GM21367 (cell line): ENCODE measurements around the gene MICU2.
A peak's percentile ranks its signal among the peaks of the same experiment; 100 is the strongest.
"Not testable (repeated sequence)": the region's sequence is repeated elsewhere in the genome, so short reads cannot be mapped to it uniquely, and the experiment has no call there.

Source experiments
- ATAC-seq: cut with Tn5 transposase; IDR thresholded peaks from one replicate; pipeline ENCODE4 v1.9.1; 2021; ENCODE audit not compliant: unreplicated experiment

The MICU2 gene

DNA sequence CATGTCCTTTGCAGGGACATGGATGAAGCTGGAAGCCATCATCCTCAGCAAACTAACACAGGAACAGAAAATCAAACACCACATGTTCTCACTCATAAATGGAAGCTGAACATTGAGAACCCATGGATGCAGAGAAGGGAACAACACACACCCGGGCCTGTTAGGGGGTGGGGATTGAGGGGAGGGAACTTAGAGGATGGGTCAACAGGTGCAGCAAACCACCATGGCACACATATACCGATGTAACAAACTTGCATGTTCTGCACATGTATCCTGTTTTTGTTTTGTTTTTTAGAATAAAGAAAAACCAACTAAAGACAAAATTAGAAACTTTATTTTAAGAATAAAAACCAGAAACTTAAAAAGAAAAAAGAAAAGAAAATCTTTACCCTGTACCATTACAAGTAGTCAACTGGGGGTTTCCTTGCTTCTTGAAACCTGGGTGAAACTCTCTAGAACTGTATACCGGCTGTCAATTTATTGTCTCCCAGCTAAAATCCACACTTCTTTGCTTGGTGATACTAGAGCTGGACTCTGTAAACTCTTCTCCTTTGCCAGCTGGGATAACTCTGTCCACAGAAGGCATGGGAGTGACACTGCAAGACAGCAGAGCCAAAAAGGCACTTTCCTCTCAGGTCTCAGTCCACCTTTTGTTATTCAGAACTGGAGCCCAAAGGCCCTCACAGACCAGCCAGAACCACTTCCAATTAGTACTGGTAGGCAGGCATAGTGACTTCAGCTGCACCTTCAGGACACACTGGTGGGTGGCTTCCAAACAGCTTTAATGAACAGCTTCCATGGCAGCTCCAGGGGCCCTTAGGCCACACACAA lies 9.0 kb downstream of the MICU2 start:
- peak; percentile 46 for ATAC-seq

DNA sequence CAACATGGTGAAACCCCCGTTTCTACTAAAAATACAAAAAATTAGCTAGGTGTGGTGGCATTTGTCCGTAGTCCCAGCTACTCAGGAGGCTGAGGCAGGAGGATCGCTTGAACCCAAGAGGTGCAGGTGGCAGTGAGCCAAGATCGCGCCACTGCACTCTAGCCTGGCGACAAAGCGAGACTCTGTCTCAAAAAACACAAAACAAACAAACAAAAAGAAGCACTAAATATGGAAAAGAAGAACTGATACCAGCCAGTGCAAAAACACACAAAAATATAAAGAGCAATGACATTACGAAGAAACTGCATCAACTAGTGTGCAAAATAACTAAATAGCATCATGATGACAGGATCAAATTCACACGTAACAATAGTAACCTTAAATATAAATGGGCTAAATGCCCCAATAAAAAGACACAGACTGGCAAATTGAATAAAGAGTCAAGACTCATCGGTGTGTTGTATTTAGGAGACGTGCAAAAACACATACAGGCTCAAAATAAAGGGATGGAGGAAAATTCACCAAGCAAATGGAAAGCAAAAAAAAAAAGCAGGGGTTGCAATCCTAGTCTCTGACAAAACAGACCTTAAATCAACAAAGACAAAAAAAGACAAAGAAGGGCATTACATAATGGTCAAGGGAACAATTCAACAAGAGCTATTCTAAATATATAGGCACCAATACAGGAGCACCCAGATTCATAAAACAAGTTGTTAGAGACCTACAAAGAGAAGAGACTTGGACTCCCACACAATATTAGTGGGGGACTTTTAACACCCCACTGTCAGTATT lies 13.1 kb downstream of the MICU2 start:
- not testable (repeated sequence) for ATAC-seq

DNA sequence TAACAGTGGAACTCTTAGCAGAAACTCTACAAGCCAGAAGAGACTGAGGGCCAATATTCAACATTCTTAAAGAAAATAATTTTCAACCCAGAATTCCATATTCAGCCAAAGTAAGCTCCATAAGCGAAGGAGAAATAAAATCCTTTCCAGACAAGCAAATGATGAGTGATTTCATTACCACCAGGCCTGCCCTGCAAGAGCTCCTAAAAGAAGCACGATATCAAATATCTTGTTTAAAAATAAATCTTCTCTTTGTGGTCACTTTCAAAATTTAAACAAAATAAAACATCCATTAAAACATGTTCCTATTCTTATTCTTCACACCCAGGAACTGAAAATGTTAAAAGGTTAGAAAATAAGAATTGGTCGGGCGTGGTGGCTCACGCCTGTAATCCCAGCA lies 13.7 kb downstream of the MICU2 start:
- ATAC-seq, result no peak

DNA sequence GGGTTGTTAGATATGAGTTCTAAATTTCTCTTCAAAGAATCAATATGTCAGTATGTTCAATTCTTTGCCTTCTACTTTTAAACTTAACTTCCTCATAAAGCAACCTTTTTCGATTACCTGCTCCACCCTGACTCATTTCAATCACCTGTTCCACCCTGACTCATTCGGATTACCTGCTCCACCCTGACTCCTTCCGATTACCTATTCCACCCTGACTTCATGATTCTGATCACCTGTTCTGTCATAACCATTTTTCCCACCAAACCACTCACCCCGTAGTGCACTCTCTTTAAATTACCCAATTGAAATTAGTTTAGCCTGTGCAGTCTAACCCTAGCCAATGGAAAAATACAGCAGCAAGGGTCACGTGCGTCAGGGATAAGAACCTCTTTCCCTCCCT lies 14.5 kb downstream of the MICU2 start:
- not testable (repeated sequence) for ATAC-seq

DNA sequence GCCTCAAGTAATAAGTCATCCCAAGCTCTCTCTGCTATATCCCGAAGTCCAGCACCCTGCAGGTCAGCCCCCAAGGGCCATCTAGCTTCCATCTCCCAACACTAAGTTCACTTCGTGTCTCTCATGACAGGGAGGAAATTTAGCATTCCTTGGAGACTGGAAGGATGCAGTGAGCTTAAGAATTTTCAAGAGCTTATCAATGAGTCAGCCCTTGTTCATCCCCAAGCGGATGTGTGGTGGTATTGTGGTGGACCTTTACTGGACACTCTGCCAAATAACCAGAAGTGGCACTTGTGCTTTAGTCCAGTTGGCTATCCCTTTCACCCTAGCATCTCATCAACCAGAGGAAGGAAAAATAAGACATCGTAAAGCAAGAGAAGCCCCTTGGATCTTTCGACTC lies 15.6 kb downstream of the MICU2 start:
- ATAC-seq, result not testable (repeated sequence)

DNA sequence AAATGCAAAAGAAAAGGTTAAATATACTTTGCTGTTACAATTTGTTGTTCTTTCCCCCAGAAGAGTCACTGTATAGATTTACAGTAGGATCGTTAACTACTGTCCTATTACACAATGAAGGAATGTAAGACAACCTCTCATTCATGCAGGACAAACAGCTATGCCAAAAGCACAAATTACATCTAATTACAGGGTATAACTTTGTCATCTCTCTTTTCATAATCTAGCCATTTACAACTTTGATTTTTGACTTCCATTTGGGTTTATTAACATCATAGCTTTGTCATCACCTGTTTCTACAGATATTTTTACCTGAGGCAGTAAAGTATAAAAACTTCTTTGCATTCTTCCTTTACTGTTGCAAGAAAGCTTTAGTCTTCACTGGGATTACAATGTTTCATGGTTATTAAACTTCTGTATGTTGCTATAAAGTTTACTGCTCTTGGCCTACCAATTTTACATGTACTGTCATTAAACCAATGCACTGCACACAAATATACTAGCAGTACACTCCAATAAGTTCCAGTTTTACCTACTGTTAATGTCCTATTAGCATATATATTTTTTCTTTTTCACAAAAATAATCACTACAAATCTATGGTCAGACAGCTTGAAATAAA lies 18.9 kb downstream of the MICU2 start:
- no peak for ATAC-seq

DNA sequence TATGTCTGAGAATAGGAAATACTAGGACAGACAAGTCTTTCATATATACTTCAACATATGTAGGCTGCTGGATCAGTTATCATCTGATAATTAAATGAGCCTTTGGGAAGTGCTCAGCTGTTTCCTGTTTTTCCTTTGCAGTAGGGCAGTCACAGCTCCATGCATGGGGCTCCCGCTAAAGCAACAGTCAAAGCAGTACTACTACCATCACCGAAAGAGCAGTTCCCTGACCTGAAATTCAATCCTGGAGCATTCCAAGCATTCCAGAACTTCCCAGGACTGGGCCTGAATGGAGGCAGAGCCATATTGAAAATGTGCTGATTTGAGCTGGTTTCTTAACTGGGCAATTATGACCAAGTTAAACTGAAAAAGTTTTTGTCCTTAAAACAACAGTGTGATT lies 20.5 kb downstream of the MICU2 start:
- no peak for ATAC-seq

DNA sequence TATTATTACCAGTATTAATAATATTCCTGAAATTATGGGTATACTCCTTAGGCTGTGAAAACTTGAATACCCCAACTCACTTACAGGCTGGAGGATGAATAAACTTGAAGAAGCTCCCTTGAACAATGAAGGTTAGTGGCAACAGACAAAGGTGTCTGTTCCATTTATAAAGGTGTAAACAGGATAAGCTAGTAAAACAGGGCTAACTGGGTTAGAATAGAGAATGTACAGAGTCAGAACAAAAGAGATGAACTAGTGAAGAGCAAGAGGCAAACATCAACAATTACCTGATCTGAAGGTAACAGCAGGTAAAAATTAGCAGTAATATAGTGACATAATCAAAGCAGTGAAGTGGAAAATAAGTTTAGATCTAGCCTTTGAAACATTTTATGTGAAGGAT lies 23.2 kb downstream of the MICU2 start:
- no peak for ATAC-seq

DNA sequence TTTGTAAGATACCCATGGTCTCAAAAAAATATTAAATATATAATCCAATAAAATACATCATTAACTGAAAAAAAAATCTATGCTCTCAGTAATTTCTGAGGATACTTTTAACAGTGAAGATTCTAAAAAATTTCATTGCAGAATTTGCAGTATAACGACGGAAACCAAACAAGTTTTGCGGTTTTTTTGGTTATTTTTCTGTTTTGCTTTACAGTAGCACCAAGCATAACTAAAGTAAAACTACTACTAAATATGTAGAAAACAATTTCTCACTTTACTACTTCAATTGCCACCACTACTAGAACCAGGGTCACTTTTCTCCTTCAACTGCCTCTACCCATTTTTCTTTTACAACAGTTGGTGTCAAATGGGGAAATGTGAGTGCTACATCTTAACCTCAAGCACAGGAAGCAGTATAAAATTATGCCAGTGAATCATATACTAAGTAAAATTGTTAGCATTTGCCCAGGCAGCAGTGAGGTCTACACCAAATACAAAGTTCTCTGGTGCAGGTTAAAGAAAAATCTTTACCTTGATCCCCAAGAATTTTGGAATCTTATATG lies 24.1 kb downstream of the MICU2 start:
- ATAC-seq, result no peak

DNA sequence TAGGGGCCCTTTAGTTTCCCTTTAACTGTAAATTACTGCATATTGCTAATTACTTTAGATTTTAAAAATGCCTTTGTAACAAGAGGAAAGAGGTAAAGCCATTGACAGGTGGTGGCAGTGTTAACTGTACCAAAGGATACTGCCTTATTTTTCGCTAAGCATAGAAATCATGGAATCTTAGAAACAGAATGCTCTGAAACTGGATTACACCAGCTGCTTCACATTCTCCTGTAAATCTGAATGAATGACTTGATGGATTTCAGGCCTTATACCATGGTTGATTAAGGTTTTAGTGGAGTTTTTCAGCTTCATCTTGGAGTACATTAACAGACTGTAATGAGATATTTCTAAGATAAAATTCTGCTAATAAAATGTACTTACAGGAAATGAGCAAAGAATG lies 25.2 kb downstream of the MICU2 start:
- no peak for ATAC-seq

DNA sequence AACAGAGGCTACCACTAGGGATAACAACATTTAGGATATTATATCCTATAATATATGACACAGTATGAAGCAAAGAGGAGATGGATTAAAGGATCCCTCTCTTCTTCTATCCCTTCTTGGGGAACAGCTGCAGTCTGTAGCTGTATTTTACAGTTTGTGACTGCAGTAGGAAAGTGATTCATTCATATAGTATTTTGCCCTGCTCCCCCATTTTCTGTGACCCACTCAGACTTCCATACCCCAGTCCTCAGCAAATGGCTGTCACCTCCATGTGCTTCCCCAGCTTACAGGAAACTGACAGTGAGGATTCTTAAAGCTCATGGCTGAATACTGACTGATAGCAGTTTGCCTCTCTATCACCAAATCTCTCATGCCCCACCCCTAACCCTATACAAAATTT lies 27.5 kb downstream of the MICU2 start:
- ATAC-seq, result no peak

DNA sequence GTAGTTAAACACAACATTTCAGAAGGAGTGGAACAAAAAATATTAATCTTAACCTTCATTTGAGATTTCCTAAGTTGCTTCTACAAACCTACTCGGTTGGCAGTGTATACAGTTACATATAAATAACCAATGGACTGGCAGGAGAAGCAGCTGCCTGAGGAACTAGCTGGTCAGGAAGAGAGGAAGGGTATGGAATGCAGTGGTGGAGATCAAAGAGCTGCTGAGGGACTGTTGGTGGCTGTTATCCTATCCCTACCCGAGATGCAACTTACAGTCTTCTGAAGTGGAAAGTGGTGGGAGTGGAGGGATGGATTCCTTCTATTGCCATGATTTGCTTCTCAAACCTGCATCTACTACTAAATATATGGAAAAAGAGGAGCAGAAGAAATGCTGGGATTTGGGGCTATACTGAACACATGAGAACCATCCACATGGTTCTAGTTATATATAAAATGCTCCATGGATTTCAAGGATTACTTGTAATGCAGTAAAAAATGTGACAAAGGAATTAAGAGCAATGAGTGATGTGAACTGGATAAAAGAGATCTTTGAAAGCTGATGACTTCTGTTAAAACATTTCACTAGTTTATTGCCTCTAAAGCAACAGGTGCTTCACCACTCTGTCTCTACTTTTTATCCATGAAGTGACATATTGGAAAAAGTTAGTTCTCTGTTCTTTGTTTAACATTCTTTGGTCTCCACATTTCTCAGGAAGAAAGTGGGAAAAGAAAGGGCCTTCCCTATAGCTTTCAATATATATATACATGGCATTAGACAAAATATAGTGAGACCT lies 29.9 kb downstream of the MICU2 start:
- ATAC-seq, result no peak

DNA sequence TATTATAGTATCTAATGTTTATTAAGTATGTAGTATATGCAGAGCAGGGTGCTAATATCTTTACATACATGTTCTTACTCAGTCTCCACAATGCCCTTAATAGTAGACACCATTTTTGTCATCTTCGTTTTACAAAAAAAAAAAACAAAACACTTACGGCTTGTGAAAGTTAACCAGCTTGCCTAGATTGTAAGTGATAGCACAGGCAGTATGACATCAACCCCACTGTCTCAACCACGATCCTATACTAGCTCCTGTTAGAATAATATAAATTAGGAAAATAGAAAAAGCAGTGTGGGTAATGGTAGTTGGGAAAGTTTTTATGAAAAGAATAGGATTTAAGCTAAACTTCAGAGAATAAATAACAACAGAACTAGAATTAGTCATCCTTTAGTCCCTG lies 34.3 kb downstream of the MICU2 start:
- ATAC-seq, result no peak

DNA sequence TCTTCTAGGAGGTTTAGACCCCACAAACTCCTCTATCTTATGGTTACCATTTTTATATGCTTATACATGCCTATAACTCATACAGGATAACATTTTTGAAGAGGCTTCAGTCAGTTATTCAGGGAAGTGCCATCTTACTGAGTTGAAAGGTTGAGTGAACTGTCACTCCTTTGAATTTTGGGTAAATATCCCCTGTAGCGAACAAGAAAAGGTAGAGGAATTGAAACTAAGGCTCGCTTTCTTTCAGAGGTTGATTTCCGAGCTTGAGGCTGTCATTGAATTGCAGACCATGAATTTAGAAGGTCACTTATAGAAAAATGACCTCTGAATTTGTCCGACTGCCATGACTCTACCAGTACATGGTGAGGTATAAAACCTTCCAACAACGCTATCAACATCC lies 35.1 kb downstream of the MICU2 start:
- no peak for ATAC-seq

DNA sequence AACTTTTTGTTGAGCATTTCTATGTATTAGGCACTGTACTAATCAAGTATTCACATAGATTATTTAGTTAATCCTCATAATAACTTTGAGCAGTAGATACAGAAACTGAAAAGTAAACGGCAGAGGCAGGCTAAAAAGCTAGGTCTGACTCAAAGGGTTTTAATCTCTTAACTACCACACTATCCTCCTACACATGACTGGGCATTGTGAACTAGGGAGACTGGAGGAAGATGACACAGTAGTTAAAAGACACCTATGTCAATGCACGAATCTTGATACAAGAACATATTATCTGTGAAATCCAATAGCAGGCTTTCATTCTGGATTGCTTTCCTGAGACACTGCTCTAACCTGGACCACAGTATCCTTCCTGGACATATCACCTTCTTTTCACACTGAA lies 36.3 kb downstream of the MICU2 start:
- no peak for ATAC-seq

DNA sequence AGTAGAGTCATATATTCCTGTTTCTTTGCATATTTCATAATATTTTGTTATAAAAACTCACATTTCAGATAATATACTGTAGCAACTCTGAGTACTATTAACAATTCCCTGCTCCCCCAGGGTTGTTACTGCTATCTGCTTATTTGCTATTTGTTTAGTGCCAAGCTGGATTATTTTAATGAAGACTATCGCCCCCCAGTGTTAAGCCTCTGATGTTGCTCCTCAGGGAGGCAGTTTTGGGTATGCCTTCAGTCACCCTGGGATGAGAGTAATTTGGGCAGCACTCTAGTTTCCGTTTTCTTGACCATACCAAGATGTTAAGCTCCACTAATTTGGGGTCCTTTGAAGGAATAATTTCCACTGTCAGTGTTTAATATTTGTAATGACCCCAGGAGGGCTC lies 46.0 kb downstream of the MICU2 start:
- ATAC-seq, result no peak

DNA sequence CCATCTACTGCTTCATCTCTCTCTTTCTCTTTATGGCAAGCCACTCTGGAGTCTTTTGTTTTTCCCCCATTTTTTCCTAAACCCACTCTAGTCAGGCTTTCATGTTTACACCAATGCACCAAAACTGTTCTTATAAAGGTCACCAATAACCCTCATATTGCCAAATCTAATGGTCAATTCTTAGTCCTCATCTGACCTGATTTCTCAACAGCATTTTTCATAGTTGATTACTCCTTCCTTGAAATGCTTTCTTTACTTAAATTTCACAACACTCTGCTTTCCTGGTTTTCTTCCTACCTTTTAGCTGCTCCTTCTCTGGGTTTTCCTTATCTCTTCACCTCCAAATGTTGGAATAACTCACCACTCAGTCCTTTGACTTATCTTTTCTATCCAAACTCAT lies 47.9 kb downstream of the MICU2 start:
- no peak for ATAC-seq

DNA sequence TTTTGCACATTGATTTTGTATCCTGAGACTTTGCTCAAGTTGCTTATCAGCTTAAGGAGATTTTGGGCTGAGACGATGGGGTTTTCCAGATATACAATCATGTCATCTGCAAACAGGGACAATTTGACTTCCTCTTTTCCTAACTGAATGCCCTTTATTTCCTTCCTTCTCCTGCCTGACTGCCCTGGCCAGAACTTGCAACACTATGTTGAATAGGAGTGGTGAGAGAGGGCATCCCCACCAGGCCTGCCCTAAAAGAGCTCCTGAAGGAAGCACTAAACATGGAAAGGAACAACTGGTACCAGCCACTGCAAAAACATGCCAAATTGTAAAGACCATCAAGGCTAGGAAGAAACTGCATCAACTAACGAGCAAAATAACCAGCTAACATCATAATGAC lies 50.7 kb downstream of the MICU2 start:
- not testable (repeated sequence) for ATAC-seq

DNA sequence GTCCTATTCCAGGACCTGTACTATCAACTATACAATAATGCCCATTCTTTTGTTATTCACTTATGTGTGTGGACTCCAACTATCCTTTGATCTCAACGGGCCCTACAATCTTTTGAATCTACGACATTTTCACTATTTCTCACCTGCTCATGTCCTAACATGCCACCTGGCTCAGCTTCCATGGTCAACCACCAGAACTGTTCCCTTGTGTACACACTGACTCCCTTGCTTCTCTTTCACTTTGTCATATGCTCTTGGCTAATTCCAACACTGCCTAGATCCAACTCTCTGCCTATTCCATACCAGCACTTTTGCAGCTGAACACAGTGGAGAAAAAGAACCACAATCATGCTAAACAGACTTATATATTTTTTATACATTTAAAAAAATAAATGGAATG lies 53.1 kb downstream of the MICU2 start:
- ATAC-seq, result no peak

DNA sequence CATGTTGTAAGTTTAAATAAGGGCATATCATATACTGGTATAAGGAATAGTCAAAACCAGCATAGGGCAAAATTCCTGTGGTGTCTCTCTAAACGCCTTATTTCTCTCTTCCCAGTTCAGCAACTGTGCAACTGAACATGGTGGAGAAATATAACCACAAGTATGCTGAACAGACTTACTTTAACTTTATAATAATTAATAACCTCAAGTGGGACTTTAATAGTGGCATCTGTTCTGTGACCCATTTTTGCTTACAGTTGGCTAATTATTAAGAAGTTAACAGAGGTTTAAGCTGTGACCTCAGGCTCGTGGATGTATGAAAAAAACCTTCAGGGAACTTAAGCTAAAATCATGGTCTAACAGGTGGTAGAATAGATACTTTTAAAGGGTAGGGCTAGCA lies 54.3 kb downstream of the MICU2 start:
- no peak for ATAC-seq

DNA sequence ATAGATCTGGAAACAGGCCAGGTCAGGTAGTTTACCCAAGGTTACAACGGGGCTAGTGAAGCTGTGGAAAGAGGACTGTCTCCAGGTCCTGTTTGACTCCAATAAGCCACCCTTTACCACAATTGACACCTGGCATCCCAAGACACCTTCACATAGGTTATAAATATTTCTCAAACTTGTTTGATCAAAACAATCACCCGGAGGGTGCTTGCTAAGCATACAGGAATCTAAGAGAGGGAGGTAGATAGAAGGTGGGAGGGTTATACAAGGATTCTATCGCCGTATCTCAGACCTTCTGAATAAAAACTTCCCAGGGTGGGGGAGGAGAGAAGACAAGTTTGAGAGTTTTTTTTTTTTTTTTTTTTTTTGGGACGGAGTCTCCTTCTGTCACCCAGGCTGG lies 55.4 kb downstream of the MICU2 start:
- ATAC-seq, result no peak
